Vagina (tissue), 2 donors: ENCODE data around the gene MYRIP. TPM values are rescaled to one million over a fixed set of nuclear protein-coding genes. Genes with fewer than 3 reads are reported as not detected.

Source experiments
- DNase-seq, 2 donors: peaks; one replicate each; pipeline ENCODE4 v3.0.0-alpha.2; 2017; ENCODE audit errors: extremely low spot score in 2 of 2
- H3K27ac ChIP-seq: fragments of 200-600 bp; sonication (generic); one replicate; pipeline ENCODE4 v1.5.1; 2019
- H3K27me3 ChIP-seq: fragments of 200-600 bp; sonication (generic); one replicate; pipeline ENCODE4 v1.5.1; 2019
- H3K36me3 ChIP-seq, 2 donors: fragments of 200-600 bp; sonication (generic); one replicate each; pipeline ENCODE4 v1.5.1; 2017 to 2019
- H3K4me1 ChIP-seq: fragments of 200-600 bp; sonication (generic); one replicate; pipeline ENCODE4 v1.5.1; 2019
- H3K4me3 ChIP-seq, 2 donors: fragments of 200-600 bp; sonication (generic); 1 replicate in 1 of 2; 2 replicates in 1 of 2; pipeline ENCODE4 v1.5.1; 2016 to 2019
- H3K9me3 ChIP-seq: fragments of 200-600 bp; sonication (generic); one replicate; pipeline ENCODE4 v1.5.1; 2019
- CTCF ChIP-seq, 3 experiments: fragments of 450-650 bp in 2 of 3; fragments of 200-600 bp in 1 of 3; sonication (generic) in 1 of 3; IDR thresholded peaks; one replicate each; pipeline ENCODE4 v1.5.1; 2017 to 2019; ENCODE audit warnings: antibody characterized with exemption in 3 of 3, mild to moderate bottlenecking in 2 of 3, moderate library complexity in 2 of 3
- POLR2A ChIP-seq, 2 donors: fragments of 450-650 bp; IDR thresholded peaks; one replicate each; pipeline ENCODE4 v1.6.1; 2017; ENCODE audit warnings: antibody characterized with exemption in 2 of 2, mild to moderate bottlenecking in 2 of 2, moderate library complexity in 2 of 2
- POLR2AphosphoS5 ChIP-seq, 2 donors: sonication (generic); formaldehyde crosslinking; IDR thresholded peaks; one replicate each; pipeline ENCODE4 v1.9.0; 2017; ENCODE audit warnings: antibody characterized with exemption in 2 of 2, mild to moderate bottlenecking in 2 of 2, low read depth in 1 of 2; ENCODE audit not compliant: insufficient read depth in 1 of 2
- intact Hi-C: fragments of 100-400 bp; cut with DNase I; formaldehyde crosslinking; loops from one replicate; pipeline ENCODE4 v1.15.1; 2023
- small RNA-seq: library from RNA; depleted of rRNA; stranded (forward); fragments of <200 nt; gene quantifications from one replicate; pipeline ENCODE3, GENCODE V24; 2016
- total RNA-seq: library from RNA; depleted of rRNA; stranded (reverse); fragments of >200 nt; gene quantifications from one replicate; pipeline ENCODE4 v1.2.3, GENCODE V29; 2016

Gene MYRIP
- total RNA-seq, 1 donor from 2014 or later: 7.4 TPM

DNA sequence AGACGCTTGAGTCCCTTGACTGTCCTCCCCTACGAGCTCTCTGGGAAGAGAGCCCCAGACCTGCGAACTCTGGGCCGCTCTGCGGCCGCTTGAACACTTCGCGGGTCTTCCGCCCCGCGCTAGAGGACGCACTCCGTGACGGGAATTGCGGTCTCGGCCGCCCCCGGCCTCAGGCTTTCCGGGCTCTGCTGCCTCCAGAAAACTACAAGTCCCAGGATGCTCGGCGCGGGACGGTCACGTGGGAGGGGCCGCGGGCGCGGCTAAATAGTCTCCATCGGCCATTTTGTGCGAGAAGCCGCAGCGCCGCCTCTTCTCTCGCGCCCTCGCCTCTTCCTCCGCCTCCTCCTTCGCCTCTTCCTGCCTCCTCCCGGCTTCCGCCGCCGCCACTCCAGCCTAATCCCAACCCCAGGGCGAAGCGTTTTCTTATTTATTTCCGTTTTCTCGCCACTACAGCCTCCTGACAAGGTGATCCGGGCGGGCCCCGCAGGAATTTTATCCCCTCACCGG, 500.1 kb downstream of the MYRIP start, which contains the start of gene EIF1B:
Gene EIF1B (plus strand): TSS at position 290 of the 507 bp plus-strand sequence. CDS start 235 bp downstream, outside the sequence.
- H3K4me1 ChIP-seq: peaks cover 33% of the 10 kb centered on the region
- TF ChIP-seq CTCF (IDR thresholded peaks at IDR 0.05) (peak; percentile 81 to 95 (median 84)), POLR2A (IDR thresholded peaks at IDR 0.05) (peak; percentile 27 to 94), POLR2AphosphoS5 (IDR thresholded peaks at IDR 0.05; ENCODE audit: insufficient read depth in 1 of 2, low read depth in 1 of 2) (peak; percentile 97 to 98)
- intact Hi-C loops: no loop called here
- H3K36me3 ChIP-seq: peaks cover 0 to 28% of the 10 kb centered on the region in 2 donors
- H3K27me3 ChIP-seq: no peaks in the 10 kb centered on the region
- H3K9me3 ChIP-seq: no peaks in the 10 kb centered on the region
- DNase-seq: peak; percentile 99
- H3K27ac ChIP-seq: peak within 1 kb of the TSS; percentile 90
- peak within 1 kb of the TSS; percentile 68 to 71 for H3K4me3 ChIP-seq

Small RNA genes lying within 50 kb of the gene (small RNA-seq; reads per million reads assigned to genes)
- gene RF00264 (not detected), gene RN7SL411P (not detected), gene RNU4-56P (not detected)
